ENCODE results near the gene RFX6. TPM values are rescaled to one million over a fixed set of nuclear protein-coding genes. Genes with fewer than 3 reads are reported as not detected.

The RFX6 gene
- total RNA-seq, 2 experiments from 2014 or later = not detected

DNA sequence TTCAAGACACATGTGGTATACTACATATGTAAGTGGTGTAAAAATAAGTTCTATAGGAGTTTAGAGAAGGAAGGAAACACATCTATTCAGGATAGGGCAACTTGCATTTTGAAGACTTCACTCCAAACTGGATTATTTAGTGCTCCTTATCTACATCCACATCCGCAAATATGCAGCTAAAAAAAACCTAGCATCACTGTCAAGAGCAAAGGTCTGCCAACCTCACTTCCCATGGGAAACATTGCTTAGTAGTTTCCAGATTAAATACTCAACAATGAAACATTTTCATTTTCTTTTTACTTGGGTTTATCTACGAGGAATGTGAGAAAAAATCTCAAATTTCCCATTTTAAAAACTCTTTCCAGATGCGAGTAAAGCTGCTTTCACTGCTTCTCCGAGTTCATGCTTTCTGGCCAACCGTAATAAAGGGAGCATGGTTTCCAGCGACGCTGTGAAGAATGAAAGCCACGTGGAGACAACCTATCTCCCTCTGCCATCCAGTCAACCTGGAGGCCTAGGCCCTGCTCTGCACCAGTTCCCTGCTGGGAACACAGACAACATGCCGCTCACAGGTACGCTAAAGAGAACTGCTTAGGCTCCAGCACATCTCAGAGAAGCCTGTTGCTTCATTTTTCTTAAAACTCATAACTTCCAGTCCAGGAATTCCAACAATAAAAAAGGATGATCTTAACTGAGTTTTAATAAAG is 48.2 kb downstream of the RFX6 start:
- Mint-ChIP-seq H3K27ac (no peak overlapping the region), H3K4me3 (no peak overlapping the region), H3K9me3 (no peaks in the 10 kb centered on the region), H3K36me3 (no peaks in the 10 kb centered on the region), H3K27me3 (no peaks in the 10 kb centered on the region), H3K4me1 (ENCODE audit: low read depth) (no peaks in the 10 kb centered on the region)
- intact Hi-C loops (cut with micrococcal nuclease) = no loop called here
- CTCF ChIA-PET = no interaction called here
- POLR2A ChIA-PET = no interaction called here
- DNase-seq = no peak

DNA sequence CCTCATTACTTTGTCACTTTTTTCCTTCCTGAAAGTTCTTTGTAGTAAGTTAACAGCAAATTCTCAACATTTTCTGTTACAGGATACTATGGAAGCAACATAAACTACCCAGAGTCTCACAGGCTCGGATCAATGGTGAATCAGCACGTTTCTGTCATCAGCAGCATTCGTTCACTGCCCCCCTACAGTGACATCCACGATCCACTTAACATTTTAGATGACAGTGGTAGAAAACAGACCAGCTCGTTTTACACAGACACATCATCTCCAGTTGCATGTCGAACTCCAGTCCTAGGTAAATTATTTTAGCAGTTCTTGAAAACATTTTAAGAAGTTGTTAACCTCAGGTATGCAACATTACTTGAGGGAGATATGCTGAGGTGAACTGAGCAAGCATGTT is 51.6 kb downstream of the RFX6 start:
- Mint-ChIP-seq H3K27ac (no peak overlapping the region), H3K27me3 (no peaks in the 10 kb centered on the region), H3K36me3 (no peaks in the 10 kb centered on the region), H3K9me3 (no peaks in the 10 kb centered on the region), H3K4me1 (ENCODE audit: low read depth) (no peaks in the 10 kb centered on the region), H3K4me3 (no peak overlapping the region)
- POLR2A ChIA-PET = no interaction called here
- intact Hi-C loops (cut with micrococcal nuclease) = no loop called here
- CTCF ChIA-PET = no interaction called here
- DNase-seq = no peak

GRCh38 chr6:116929825-116930224 is 52.8 kb downstream of the RFX6 start:
- intact Hi-C loops (cut with micrococcal nuclease) = no loop called here
- Mint-ChIP-seq H3K9me3 (no peaks in the 10 kb centered on the region), H3K4me1 (ENCODE audit: low read depth) (no peaks in the 10 kb centered on the region), H3K27me3 (no peaks in the 10 kb centered on the region), H3K4me3 (no peak overlapping the region), H3K36me3 (no peaks in the 10 kb centered on the region), H3K27ac (no peak overlapping the region)
- CTCF ChIA-PET = no interaction called here
- POLR2A ChIA-PET = no interaction called here
- DNase-seq = no peak

GRCh38 chr6:116931456-116931855 is 54.4 kb downstream of the RFX6 start:
- ChIA-PET POLR2A (no interaction called here), CTCF (no interaction called here)
- no peak for DNase-seq
- Mint-ChIP-seq H3K36me3 (no peaks in the 10 kb centered on the region), H3K4me3 (no peak overlapping the region), H3K9me3 (no peaks in the 10 kb centered on the region), H3K27ac (no peak overlapping the region), H3K4me1 (ENCODE audit: low read depth) (no peaks in the 10 kb centered on the region), H3K27me3 (no peaks in the 10 kb centered on the region)
- intact Hi-C loops (cut with micrococcal nuclease) = no loop called here

GRCh38 chr6:116932496-116932895 is 55.5 kb downstream of the RFX6 start:
- intact Hi-C loops (cut with micrococcal nuclease) = no loop called here
- no peak overlapping the region for H3K4me3 Mint-ChIP-seq
- H3K36me3 Mint-ChIP-seq = no peaks in the 10 kb centered on the region
- POLR2A ChIA-PET = no interaction called here
- no peaks in the 10 kb centered on the region for H3K9me3 Mint-ChIP-seq
- H3K27ac Mint-ChIP-seq = no peak overlapping the region
- CTCF ChIA-PET = no interaction called here
- H3K4me1 Mint-ChIP-seq (ENCODE audit: low read depth) = no peaks in the 10 kb centered on the region
- no peak for DNase-seq
- no peaks in the 10 kb centered on the region for H3K27me3 Mint-ChIP-seq

DNA sequence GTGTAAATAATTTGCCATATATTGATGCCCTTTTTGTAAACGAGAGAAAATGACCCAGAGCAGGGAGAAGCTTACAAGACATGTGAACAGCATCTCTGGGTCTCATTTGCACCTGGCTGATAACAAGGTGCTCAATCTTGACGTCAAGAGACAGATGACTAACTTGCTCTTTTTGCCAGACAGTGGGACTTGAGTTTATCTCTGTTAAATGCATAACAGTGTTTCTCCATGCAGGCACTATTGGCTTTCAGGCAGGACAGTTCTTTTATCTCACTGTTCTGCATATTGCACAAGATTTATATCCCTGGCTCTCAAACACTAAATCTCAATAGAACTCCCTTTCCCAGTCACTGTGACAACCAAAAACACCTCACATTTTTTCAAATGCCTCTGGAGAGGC is 56.4 kb downstream of the RFX6 start:
- H3K36me3 Mint-ChIP-seq = no peaks in the 10 kb centered on the region
- H3K27me3 Mint-ChIP-seq = no peaks in the 10 kb centered on the region
- no peak overlapping the region for H3K27ac Mint-ChIP-seq
- ChIA-PET POLR2A (no interaction called here), CTCF (no interaction called here)
- no peak for DNase-seq
- intact Hi-C loops (cut with micrococcal nuclease) = no loop called here
- no peaks in the 10 kb centered on the region for H3K4me1 Mint-ChIP-seq (ENCODE audit: low read depth)
- no peak overlapping the region for H3K4me3 Mint-ChIP-seq
- no peaks in the 10 kb centered on the region for H3K9me3 Mint-ChIP-seq

GRCh38 chr6:116938305-116938704 is 61.3 kb downstream of the RFX6 start:
- peaks cover 1% of the 10 kb centered on the region for H3K27me3 Mint-ChIP-seq
- no peaks in the 10 kb centered on the region for H3K9me3 Mint-ChIP-seq
- H3K4me1 Mint-ChIP-seq (ENCODE audit: low read depth) = no peaks in the 10 kb centered on the region
- H3K27ac Mint-ChIP-seq = no peak overlapping the region
- intact Hi-C loops (cut with micrococcal nuclease) = no loop called here
- DNase-seq = no peak
- H3K36me3 Mint-ChIP-seq = no peaks in the 10 kb centered on the region
- no peak overlapping the region for H3K4me3 Mint-ChIP-seq
- CTCF ChIA-PET = no interaction called here
- POLR2A ChIA-PET = no interaction called here

DNA sequence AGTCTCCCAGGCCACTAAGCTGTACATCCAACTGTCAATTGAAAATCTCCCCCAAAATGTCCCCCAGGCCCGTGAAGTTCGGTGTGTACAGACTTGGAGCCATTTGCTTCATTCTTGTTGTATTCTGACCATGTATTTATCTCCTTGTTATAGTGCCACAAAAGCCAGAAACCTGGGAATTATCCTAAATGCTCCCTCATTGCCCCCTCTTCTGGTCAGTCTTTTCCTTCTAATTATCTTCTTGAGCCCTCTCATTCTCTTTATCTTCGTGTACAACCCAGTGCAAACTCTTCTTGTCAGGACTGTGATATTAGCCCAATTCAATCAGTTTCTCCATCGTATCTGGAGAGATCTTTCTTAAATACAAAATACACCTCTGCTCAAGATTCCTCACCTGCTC is 64.7 kb downstream of the RFX6 start:
- Mint-ChIP-seq H3K36me3 (no peaks in the 10 kb centered on the region), H3K9me3 (no peaks in the 10 kb centered on the region), H3K4me3 (no peak overlapping the region), H3K4me1 (ENCODE audit: low read depth) (no peaks in the 10 kb centered on the region), H3K27me3 (peaks cover 1% of the 10 kb centered on the region), H3K27ac (no peak overlapping the region)
- DNase-seq = no peak
- intact Hi-C loops (cut with micrococcal nuclease) = no loop called here
- CTCF ChIA-PET = no interaction called here
- POLR2A ChIA-PET = no interaction called here

DNA sequence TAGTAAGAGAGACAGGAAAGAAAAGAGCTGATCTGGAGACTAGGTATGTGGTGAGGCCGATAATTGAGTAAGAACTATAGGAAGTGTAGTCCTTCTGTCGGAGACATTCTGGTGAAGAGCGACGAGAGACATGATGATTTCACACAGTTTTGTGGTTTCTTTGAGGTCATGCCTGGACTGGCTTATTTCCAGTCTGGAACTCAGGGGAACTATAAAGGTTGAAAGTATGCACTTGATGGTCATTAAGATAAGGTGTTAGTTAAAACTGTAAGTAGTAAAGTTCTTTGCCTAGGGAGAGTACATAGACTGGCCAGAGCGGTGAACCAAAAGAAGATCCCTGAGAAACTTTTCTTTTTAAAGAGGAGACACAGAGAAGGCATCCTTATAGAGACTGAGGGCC is 68.8 kb downstream of the RFX6 start:
- Mint-ChIP-seq H3K27ac (no peak overlapping the region), H3K27me3 (peaks cover 1% of the 10 kb centered on the region), H3K4me3 (no peak overlapping the region), H3K4me1 (ENCODE audit: low read depth) (no peaks in the 10 kb centered on the region), H3K36me3 (no peaks in the 10 kb centered on the region), H3K9me3 (no peaks in the 10 kb centered on the region)
- intact Hi-C loops (cut with micrococcal nuclease) = no loop called here
- ChIA-PET CTCF (no interaction called here), POLR2A (no interaction called here)
- DNase-seq = no peak

DNA sequence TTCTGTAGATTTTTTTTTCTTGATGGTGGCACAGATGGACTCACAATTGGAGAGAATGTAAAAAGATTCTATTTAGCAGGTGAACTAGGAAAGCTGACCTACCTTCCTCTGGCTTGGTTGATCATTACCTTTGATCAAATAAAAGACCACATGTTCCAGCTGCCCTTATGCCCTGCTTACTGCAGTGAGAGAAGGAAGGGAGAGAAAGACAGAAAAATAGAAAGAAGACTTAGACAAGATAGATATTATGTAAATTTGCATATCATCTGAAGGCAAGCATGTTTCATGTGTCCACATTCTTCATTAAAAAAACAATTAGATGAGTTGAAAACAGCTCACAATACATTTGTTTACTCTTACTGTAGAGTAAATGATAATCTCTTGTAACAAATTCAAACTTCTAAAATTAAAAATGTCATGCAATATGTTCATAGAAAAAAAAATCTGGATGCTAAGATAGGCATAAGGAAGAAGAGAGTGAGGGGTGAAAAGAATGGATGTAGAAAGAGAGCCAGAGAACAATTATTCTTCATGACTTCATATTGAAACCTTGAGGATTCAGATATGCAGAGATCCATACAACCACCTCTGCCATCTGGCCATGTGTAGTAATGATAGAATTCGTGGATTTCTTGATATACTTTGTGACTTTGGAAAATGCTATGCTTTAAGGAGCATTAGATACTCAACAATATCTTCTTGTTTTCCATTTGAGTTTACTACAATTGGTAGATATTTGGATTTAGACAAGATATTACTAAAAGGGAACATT is 71.7 kb downstream of the RFX6 start:
- Mint-ChIP-seq H3K36me3 (no peaks in the 10 kb centered on the region), H3K9me3 (no peaks in the 10 kb centered on the region), H3K4me1 (ENCODE audit: low read depth) (no peaks in the 10 kb centered on the region), H3K27me3 (no peaks in the 10 kb centered on the region), H3K27ac (no peak overlapping the region), H3K4me3 (no peak overlapping the region)
- POLR2A ChIA-PET = no interaction called here
- CTCF ChIA-PET = no interaction called here
- DNase-seq = no peak
- intact Hi-C loops (cut with micrococcal nuclease) = no loop called here

- H3K4me3 Mint-ChIP-seq = no peak overlapping the region
- H3K4me1 Mint-ChIP-seq (ENCODE audit: low read depth) = no peaks in the 10 kb centered on the region
- H3K36me3 Mint-ChIP-seq = no peaks in the 10 kb centered on the region
- DNase-seq = no peak
- no peak overlapping the region for H3K27ac Mint-ChIP-seq
- no peaks in the 10 kb centered on the region for H3K9me3 Mint-ChIP-seq
- CTCF ChIA-PET = no interaction called here
- H3K27me3 Mint-ChIP-seq = no peaks in the 10 kb centered on the region
- intact Hi-C loops (cut with micrococcal nuclease) = no loop called here
- POLR2A ChIA-PET = no interaction called here
Measured at GRCh38 chr6:116949964-116950363, 72.9 kb downstream of the RFX6 start.

DNA sequence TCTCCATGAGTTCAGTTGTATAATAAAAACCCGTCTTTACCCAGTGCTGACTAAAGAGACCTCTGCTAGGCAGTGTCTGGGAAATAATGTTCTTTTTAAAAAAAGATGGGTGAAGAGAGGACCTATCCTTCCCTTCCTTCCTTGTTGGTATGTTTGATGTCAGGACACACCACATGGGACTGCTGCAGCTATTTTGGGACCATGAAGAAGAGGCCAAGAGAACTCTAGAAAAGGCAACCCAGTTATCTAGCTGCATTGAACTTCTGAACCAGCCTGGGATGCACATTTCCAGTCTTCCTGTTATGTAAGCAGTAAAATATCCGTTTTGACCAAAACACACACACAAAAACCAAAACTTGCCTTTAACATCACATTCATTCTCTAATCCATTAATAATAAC is 77.3 kb downstream of the RFX6 start:
- Mint-ChIP-seq H3K27ac (no peak overlapping the region), H3K36me3 (no peaks in the 10 kb centered on the region), H3K9me3 (no peaks in the 10 kb centered on the region), H3K4me1 (ENCODE audit: low read depth) (no peaks in the 10 kb centered on the region), H3K4me3 (no peak overlapping the region), H3K27me3 (no peaks in the 10 kb centered on the region)
- intact Hi-C loops (cut with micrococcal nuclease) = no loop called here
- POLR2A ChIA-PET = no interaction called here
- CTCF ChIA-PET = no interaction called here
- no peak for DNase-seq

DNA sequence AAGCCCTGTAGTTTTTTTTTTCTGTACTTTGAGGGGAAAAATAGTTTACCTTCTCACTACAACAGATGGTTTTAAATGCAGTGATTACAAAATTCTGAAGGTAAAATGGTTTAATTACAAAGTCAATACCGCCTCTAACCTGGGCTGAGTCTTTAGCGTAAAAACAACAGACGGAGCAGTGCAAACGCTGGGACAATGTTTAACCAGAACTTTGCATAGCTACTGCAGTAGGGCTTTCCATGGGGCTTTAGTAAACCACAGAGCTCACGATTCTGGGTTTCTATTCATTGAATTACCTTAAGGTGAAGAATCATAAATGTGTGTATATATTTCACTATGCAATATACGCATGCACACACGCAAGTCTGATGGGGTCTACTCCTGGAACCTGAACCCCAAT is 77.9 kb downstream of the RFX6 start:
- Mint-ChIP-seq H3K9me3 (no peaks in the 10 kb centered on the region), H3K4me3 (no peak overlapping the region), H3K4me1 (ENCODE audit: low read depth) (no peaks in the 10 kb centered on the region), H3K27me3 (no peaks in the 10 kb centered on the region), H3K36me3 (no peaks in the 10 kb centered on the region), H3K27ac (no peak overlapping the region)
- ChIA-PET POLR2A (no interaction called here), CTCF (no interaction called here)
- intact Hi-C loops (cut with micrococcal nuclease) = no loop called here
- no peak for DNase-seq
